ENCODE measurements around the gene SERPINE2.
"Not testable (repeated sequence)": the region's sequence is repeated elsewhere in the genome, so short reads cannot be mapped to it uniquely, and the experiment has no call there.

The SERPINE2 gene

DNA sequence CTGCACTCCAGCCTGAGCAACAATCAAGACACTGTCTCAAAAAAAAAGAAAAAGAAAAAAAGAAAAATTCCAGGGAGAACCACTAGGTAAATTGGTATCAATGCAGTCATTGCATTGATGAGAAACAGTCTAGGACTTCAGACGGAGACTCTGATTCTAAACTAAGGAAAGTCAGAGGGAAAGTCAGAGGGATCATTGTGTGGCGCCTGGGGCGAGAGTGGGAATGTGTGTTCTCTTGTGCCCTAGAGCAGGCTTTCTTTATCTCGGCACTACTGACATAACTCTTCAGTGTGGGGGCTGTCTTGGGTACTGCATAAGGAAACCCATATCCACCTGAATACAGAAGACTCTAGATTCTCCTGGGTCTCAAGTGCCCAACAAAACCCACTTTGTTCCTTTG, 24.8 kb downstream of the SERPINE2 start:
- no peak for DNase-seq (ENCODE audit: low read depth in 2 of 2)

DNA sequence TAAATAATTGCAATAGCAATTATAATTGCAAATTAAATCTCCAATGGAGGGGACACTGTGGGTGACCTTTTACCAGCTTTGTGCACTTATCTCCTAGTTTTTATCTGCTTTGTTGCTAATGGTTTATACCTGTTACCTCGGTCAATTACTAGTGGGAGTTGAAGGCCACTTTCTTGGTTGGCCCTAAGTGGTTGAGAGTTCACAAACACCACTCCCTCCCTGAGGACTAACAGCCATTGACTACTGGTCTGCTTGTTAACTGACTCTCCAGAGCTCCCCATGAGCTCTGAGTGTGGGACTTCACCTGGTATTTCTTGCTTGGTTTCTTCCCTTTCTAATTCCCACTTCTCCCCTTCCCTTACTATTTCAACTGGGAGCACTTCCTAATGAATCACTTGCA, 27.2 kb downstream of the SERPINE2 start:
- no peak for DNase-seq (ENCODE audit: low read depth in 2 of 2)

DNA sequence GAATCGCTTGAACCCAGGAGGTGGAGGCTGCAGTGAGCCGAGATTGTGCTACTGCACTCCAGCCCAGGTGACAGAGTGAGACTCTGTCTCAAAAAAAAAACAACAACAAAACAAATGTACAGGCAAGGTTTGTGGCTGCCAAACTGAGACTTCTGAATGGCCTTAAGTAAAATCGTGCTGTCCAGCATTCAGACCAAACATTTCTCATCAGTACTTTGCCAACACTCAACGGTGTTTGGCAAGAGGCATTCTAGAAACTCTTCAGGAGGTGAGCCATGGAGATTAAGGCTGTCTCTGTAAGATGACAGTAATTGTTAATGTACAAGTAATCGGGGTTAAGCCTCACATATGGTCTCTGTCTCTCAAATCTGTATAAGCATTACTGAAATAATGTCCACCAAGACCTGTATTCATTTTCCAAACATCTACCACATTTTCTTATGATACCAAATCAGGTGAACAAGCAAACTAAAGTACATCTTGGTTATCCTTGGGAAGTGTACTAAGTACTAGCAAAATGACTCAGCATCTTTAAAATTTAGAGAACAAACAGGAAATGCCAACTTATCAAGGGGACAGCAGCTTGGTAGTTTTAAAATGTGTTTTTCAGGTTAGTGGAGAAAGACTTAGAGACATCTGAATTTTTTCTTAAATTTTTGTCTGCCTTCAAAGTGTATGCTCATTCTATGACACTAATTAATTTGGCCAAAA, 29.3 kb downstream of the SERPINE2 start:
- DNase-seq (ENCODE audit: low read depth in 2 of 2) = no peak

DNA sequence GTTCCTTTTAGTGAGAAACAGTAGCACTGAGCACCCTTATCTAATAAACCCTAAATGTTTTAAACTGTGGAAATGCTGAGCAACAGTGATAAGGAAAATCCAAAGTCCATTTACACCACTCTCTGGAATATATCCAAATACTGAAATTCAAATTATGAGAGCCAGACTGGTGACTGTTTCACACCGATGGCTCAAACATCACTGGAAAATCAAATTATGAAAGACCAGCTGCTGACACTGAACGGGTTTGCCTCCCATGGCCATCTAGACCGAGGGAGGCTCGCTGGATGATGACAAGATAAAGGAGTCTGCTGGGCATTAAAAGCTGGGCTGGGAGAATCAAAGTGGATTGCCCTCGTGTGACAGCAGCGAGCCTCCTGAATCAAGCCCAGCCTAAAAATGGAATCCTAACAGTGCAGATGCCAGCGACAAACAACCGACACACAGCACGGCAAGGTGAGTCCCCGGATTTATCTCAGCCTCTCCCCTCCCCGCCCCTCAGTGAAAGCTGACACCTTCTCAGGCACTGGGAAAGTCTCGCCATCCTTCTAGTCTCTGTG, 30.3 kb downstream of the SERPINE2 start:
- no peak for DNase-seq (ENCODE audit: low read depth in 2 of 2)

DNA sequence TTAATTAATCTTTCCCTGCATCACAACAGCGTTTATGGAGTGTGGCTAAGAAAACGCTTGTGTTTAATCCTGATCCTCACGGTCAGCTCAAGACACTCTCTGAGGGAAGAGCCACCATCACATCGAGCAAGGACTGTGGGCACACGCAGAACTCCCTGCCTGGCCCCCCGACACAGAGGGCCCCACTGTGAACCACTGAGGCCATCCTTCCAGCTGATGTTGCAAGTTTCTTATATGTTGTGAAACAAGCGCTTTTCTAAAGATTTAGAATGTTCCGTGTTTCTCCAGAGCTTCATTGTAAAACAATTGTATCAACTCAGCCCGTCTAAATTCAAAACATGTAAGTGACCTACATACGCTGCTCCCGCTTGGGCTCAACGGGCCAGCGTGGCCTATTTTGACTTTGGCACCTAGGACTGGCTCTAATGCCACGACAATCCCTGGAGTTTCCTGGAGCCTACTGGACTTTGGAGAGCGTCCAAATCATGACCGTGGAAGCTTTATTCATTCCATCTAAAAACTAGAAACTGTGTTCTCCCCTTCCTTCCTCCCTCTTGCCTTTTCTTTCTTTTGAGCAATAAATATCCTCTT, 34.9 kb downstream of the SERPINE2 start:
- DNase-seq (ENCODE audit: low read depth in 2 of 2) = no peak

DNA sequence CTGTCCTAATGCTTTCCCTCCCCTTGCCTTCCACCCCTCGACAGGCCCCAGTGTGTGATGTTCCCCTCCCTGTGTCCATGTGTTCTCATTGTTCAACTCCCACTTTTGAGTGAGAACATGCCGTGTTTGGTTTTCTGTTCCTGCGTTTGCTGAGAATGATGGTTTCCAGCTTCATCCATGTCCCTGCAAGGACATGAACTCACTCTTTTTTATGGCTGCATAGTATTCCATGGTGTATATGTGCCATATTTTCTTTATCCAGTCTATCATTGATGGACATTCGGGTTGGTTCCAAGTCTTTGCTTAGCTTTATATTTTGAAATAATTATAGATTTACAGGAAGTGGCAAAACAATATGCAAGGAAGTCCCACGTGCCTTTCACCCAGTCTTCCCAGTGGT, 38.4 kb downstream of the SERPINE2 start:
- not testable (repeated sequence) for DNase-seq (ENCODE audit: low read depth in 2 of 2)

DNA sequence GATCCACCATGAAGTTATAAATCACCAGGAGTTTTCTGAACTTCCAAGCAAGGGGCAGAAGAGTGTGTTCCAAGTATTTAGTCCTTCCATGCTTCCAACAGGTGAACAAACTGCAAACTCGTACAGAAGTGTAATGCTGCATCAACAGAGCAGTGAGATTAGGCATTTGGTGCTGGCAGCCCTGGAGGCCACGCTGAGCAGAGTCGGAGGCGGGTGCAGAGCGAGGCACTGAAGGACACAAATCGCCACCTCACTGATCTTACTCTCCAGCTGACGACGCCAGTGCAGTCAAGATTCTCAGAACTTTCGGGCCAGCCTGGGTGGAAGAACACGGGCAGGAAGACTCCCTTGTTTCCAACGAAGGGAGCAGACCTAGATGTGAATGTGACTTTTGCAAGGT, 39.2 kb downstream of the SERPINE2 start:
- DNase-seq (ENCODE audit: low read depth in 2 of 2) = no peak

DNA sequence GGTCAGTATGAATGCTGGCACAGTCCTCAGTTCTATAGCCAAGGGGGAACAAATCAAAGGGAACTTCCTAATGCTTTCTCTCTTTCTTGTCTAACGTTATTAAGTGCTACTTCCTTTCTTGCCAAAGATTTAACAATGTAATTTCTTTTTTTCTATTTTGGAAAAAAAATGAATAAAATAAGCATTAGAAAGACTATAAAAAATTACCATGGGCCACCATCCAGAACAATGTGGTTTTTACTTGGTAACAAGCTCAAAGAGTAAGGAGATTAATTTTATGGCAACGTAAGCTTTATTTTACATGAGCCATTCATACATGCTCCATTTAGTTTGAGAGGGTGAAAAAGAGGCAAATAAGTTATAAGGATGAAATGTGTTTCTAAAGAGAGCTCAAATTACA, 40.1 kb downstream of the SERPINE2 start:
- DNase-seq (ENCODE audit: low read depth in 2 of 2) = no peak

DNA sequence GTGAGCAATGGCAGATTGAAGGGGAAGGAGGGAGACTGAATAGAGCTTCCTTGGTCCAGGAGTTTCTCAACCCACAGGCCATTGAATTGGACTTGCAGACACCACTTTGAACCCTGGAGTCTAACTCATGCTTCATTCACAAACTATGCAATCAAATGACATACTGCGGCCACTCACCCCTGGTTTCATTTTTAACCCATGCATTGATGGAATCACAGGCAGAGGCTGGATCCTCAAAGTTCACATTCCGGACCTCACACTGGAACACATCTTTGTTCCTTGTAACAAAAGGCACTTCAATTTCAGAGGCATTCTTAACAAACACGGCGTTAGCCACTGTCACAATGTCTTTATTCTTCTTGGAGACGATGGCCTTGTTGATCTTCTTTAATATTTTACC, 41.1 kb downstream of the SERPINE2 start:
- no peak for DNase-seq (ENCODE audit: low read depth in 2 of 2)

DNA sequence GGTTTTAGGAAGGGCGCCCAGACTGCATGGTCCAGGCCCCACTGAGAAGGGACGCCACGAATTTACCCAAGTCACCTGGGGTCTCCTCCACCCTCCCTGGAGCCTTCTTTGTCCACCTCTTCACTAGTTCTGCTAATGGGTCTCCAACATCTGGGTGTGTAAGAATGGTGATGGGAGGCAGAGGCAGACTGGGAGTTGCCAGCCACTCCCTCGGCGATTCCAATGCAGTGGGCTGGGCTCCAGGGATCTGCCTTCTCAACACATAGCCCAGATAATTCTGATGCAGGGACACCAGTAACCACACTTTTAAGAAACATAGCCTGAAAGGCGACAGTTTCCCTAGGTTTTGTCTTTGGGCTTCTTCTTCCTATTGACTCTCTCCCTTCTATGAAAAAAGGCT, 42.7 kb downstream of the SERPINE2 start:
- DNase-seq (ENCODE audit: low read depth in 2 of 2) = no peak

DNA sequence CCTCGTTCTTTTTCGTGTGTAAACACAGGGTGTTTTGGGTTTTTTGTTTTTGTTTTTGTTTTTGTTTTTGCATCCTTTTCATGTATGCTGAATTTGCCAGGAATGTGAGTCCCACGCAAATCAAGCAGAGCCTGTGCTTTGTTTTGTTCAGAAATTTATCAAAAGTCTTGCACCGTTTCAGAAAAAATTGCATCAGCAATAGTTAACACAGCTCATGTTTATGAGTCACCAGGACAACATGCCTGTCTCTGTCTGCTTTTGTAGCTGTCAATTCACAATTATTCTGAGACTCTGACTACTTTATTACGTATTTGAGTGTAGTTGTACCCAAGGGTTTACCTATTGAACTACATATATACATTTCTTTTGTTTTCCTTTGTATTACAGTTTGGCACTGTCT, 43.5 kb downstream of the SERPINE2 start:
- no peak for DNase-seq (ENCODE audit: low read depth in 2 of 2)

DNA sequence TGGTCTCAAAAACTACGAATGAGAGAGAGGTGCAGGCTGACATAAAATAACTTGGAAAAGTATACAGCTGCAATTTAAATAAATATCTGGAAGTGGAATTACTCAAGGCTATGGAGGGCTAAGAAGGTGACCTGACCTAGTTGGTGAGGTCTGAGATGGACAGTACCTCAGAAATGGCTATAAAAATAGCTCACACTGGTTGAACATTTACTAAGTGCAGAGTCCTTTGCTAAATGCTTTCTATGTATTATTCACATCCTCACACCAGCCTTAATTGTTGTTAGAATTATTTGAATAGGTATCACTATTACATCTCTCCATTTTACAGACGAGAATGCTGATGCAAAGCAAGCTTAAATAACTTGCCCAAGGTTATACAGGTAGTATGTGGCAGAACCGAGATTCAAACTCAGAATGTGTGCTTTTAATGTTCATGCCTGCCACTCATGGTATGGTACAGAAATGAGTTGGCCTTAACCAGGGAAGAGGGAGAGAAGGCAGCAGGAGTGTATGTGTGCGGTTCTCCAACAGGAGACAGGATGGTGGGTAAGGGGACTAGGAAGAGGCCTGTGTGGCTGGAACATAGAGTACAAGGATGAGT, 44.4 kb downstream of the SERPINE2 start:
- no peak for DNase-seq (ENCODE audit: low read depth in 2 of 2)

DNA sequence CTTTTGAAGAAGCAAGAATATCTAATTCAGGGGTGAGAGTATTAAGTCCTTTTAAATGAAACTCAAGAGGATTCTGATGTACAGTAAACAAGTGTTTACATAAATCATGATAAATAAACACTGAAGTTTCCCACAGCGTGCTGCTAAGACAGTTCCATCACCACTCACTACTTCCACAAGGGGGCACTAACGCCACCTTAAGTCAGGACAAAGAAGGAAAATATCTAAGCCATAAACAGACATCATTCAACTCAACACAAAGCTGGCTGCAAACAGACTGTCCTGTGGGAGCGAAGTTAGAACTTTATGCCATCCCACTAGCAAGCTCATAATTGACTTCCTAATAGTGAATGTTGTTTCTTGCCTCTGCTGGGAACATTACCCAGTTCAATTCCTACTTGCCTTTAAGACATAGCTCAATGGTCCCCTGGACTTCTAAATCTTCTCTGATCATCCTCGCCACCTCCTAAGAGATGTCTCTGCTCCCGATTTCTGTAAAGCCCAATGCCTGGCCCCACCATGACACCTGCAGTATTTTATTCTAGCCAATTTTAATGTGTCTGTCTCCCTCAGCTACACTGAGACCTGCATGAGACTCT, 45.4 kb downstream of the SERPINE2 start:
- peak in 1 of 2 experiments; percentile 58 for DNase-seq (ENCODE audit: low read depth in 2 of 2)

DNA sequence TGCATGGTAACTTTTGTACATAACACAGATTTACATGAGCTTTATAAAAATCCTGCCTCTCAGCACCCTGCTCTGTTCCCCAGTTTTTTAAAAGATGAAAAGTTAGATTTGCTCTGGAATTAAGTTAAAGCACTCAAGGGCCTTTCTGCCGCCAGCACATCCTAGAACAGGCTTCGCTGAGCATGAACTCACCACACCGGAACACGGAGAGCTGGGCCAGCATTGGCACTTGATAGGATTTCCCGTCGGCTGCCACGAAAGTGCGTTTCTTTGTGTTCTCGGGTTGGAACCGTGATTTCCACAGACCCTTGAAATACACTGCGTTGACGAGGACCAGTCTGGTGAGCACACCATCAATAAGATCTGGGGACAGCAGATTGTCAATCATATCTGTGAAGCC, 47.5 kb downstream of the SERPINE2 start:
- no peak for DNase-seq (ENCODE audit: low read depth in 2 of 2)

DNA sequence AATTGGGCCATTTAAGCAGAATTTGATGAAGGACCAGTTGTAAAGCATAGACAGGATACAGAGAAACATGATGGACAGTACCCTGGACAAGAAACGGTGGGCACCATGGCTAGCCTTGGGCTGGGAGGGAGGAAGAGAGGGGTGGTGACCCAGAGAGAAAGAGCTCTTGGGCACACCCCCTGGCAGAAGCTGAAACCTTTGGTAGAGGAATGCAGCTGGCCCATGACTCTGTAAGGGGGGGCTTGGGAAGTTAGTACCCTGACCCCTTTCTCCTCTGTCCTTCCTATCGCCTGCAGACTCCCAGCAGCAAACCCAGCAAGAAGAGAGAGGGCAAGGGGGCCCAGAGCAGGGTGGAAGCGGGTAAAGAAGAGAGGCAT, 49.2 kb downstream of the SERPINE2 start:
- DNase-seq (ENCODE audit: low read depth in 2 of 2) = no peak

DNA sequence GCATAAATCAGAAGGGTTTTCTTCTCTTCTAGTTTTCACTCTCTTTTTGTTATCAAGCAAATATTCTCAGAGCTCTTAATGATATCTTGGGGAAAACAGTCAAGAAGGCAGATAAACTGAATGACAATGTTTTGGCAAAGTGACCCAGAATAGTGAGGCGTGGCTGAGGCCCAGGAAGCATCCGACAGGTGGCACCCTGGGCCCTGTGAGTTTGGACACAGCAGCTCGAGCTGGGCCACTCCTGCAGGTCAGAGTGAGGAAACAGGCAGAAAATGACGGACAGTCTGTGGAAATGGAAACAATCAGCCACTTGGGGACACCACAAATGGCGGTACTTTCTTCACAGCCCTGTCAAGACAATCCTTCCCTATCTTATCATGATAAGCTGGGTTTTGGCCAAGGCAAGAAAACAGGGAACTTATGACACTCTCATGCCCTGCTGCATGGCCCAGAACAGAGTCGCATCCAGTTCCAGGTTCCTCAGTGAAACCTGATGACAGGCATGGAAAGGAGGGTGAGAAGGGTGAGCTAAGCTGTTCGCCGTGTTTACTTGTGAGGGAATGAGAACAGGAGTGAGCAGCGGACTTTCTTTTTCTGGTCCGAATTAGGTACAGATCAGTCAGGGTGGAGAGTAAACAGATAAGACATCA, 49.8 kb downstream of the SERPINE2 start:
- DNase-seq (ENCODE audit: low read depth in 2 of 2) = no peak

DNA sequence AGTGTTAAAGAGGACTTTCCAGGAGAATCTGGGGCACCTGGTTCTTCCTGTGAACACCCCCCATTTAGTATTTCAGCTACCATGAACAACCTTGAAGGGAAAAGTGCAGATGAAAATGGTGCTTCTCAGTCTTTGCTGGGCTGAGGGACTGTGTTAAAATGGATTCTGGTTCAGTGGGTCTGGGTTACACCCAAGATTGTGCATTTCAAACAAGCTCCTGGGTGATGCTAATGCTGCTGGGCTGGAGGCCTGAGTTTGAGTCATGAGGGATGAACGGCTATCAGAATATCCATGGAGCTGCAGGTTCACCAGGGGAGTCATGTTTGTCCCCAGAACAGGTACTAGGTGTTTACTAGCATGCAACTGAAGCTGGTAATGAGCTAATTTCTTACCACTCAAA, 57.8 kb downstream of the SERPINE2 start:
- DNase-seq (ENCODE audit: low read depth in 2 of 2) = no peak

DNA sequence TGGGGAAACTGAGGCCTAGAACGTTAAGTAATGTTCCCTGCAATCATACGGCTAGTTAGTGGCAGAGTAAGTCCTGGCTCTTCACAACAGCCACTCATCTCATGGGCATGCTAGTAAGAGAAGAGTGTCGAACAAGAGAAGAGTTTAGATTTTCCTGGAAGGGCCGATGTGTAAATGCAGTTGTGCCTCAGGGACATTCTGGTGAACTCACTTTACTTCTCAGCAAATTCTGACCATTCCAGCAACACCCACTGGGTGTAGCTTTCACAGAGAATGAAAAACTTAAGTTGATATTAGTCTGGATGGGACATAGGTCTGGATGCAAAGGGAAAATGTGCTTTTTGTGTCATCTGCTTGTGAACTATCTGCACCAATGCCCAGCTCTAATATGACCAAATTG, 58.3 kb downstream of the SERPINE2 start:
- DNase-seq (ENCODE audit: low read depth in 2 of 2) = no peak

DNA sequence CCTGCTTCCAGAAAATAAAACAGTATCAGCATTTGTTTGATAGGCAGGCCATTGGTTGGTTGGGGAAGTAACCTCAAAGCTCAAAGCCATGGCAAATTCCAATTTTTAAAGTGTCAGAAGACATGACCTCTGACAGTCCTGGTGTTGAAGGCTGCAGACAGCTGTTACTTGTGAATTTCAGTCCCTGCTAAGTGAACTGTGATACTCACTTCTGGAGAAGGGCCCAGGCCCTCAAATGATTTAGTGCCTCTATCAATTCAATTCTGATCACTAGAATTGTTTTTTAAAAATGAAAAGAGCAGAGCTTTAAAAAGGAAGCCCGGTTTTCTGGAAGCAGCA, 58.7 kb downstream of the SERPINE2 start:
- no peak for DNase-seq (ENCODE audit: low read depth in 2 of 2)

DNA sequence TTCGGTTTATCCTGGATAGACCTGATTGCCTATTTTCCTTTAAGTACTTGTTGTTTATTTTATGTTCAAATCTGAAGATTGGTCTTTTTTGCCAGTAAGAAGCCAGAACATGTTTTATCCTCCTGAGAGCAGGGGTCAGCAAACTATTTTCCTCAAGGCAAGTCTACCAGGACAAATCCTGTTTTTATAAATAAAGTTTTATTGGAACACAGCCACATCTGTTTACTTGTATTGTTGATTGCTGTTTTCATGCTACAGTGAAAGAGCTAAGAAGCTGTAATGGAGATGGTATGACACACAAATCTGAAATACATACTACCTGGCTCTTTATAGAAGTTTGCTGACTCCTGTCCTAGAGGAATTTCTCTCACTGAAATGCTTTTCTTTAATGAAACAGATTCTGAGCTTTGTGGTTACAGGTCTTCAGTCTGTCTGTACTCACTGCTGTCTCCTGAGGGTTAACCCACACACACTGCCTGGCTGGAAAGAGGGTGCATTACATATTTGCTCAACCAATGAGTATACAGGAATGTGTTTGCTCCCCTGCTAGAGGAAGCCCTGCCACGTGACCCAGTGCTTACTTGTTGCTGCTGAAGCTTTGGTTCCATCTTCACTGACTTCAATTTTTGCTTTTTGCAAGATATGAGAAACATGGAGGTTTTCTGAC, 59.2 kb downstream of the SERPINE2 start:
- no peak for DNase-seq (ENCODE audit: low read depth in 2 of 2)

DNA sequence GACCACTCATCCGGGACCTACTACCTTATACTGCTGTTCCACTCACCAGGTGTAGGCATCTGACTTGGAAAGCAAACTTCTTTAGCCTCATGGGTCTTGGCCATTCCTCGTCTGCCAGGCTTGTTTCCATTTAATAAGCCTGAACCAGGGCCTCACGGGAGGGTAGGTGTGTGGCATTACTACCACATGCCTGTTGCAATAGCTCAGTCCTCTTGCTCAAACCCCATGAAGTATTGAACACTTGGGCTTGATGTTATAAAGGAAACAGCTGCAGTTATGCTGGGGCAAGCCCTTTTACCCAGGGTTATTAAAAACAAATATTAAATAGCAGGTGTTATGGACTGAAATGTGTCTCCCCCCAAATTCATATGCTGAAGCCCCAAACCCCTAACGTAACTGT, 60.6 kb downstream of the SERPINE2 start:
- no peak for DNase-seq (ENCODE audit: low read depth in 2 of 2)
